Upper lobe of left lung (tissue), 6 donors: Measurements from ENCODE around the gene RPGRIP1L. TPM values are rescaled to one million over a fixed set of nuclear protein-coding genes. Genes with fewer than 3 reads are reported as not detected.
A peak's percentile ranks its signal among the peaks of the same experiment; 100 is the strongest.

Source experiments
- ATAC-seq, 2 donors: fragments of 200-7000 bp; cut with Tn5 transposase; one replicate each; pipeline ENCODE4 v1.9.1; 2022; ENCODE audit warnings: mild to moderate bottlenecking in 2 of 2, moderate library complexity in 2 of 2; ENCODE audit not compliant: low FRiP score in 2 of 2
- DNase-seq, 2 donors: peaks; one replicate each; pipeline ENCODE4 v3.0.0-alpha.2; 2019 to 2020
- H3K27ac ChIP-seq, 4 donors: fragments of 200-600 bp; sonication (generic); one replicate each; pipeline ENCODE4 v1.5.1; 2016 to 2019
- H3K27me3 ChIP-seq, 4 donors: fragments of 200-600 bp; sonication (generic); one replicate each; pipeline ENCODE4 v1.5.1; 2017 to 2019
- H3K36me3 ChIP-seq, 4 donors: fragments of 200-600 bp; sonication (generic); one replicate each; pipeline ENCODE4 v1.5.1; 2016 to 2019
- H3K4me1 ChIP-seq, 4 donors: fragments of 200-600 bp; sonication (generic); one replicate each; pipeline ENCODE4 v1.5.1; 2018 to 2019
- H3K4me3 ChIP-seq, 4 donors: fragments of 200-600 bp; sonication (generic); one replicate each; pipeline ENCODE4 v1.5.1; 2017 to 2019; ENCODE audit warnings: mild to moderate bottlenecking in 2 of 4, moderate library complexity in 1 of 4
- H3K9me3 ChIP-seq, 4 donors: fragments of 200-600 bp; sonication (generic); one replicate each; pipeline ENCODE4 v1.5.1; 2018 to 2019
- EP300 ChIP-seq, 4 donors: sonication (generic); formaldehyde crosslinking; IDR thresholded peaks; one replicate each; pipeline ENCODE4 v1.5.1; 2017; ENCODE audit warnings: antibody characterized with exemption in 4 of 4, control low read depth in 2 of 4
- POLR2A ChIP-seq, 4 donors: fragments of 450-650 bp; IDR thresholded peaks; one replicate each; pipeline ENCODE4 v1.5.1; 2016 to 2017; ENCODE audit warnings: antibody characterized with exemption in 4 of 4, mild to moderate bottlenecking in 2 of 4
- POLR2AphosphoS5 ChIP-seq, 2 donors: sonication (generic); formaldehyde crosslinking; IDR thresholded peaks; one replicate each; pipeline ENCODE4 v1.5.1; 2017; ENCODE audit warnings: antibody characterized with exemption in 2 of 2
- WGBS, 2 donors: methylation state at CpG; one replicate each; pipeline ENCODE4 v1.1.5; 2017 to 2018; 5-methylcytosine and 5-hydroxymethylcytosine counted together
- total RNA-seq, 6 donors: library from RNA; depleted of rRNA in 4 of 6; stranded (reverse); fragments of >200 nt in 4 of 6; gene quantifications; one replicate each; pipeline versions ENCODE4 v1.1.0 to v1.2.1, GENCODE V29; 2016 to 2021
- TF ChIP-seq, protein P1 (sequence below), 6 experiments: fragments of 450-650 bp in 4 of 6; fragments of 200-600 bp in 2 of 6; sonication (generic) in 2 of 6; IDR thresholded peaks; one replicate each; pipeline ENCODE4 v1.5.1; 2016 to 2019; ENCODE audit warnings: antibody characterized with exemption in 6 of 6
- donor health status: DM: no; HTN: no; CAD: no; lungs with moderate emphysema.
- donor health status: DM: no; HTN: yes; CAD: no; lungs with severe emphysema.

Gene RPGRIP1L
- total RNA-seq, 6 donors from 2014 or later = 2.8 to 15.9 (median 4.0) TPM

DNA sequence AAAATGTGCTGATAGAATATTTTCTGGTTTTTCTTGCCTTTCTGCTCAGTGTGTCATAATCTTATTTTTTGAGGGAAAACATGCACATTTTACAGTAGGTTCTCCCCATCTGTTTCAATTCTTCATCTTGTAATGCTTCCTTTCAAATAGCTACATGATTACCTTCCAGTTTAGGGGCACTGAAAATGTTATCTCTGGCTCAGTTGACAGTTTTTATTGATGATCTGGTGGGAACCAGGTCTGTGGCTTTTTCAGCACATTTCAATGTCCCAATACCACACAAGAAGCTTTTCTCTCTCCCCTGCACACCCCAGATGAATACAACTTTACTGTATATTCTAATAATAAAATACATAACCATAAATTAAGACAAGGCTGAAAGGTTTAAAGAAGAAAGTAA is 36.8 kb upstream of the RPGRIP1L start:
- H3K27me3 ChIP-seq = no peaks in the 10 kb centered on the region
- H3K27ac ChIP-seq = no peak overlapping the region
- no peak overlapping the region for H3K4me3 ChIP-seq
- no peaks in the 10 kb centered on the region for H3K36me3 ChIP-seq
- no peak for DNase-seq
- ATAC-seq = no peak
- H3K9me3 ChIP-seq = no peaks in the 10 kb centered on the region
- peaks cover 10 to 22% (median 16%) of the 10 kb centered on the region in 4 donors for H3K4me1 ChIP-seq
- TF ChIP-seq, protein P1, sequence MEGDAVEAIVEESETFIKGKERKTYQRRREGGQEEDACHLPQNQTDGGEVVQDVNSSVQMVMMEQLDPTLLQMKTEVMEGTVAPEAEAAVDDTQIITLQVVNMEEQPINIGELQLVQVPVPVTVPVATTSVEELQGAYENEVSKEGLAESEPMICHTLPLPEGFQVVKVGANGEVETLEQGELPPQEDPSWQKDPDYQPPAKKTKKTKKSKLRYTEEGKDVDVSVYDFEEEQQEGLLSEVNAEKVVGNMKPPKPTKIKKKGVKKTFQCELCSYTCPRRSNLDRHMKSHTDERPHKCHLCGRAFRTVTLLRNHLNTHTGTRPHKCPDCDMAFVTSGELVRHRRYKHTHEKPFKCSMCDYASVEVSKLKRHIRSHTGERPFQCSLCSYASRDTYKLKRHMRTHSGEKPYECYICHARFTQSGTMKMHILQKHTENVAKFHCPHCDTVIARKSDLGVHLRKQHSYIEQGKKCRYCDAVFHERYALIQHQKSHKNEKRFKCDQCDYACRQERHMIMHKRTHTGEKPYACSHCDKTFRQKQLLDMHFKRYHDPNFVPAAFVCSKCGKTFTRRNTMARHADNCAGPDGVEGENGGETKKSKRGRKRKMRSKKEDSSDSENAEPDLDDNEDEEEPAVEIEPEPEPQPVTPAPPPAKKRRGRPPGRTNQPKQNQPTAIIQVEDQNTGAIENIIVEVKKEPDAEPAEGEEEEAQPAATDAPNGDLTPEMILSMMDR (IDR thresholded peaks at IDR 0.05) = no peak
- TF ChIP-seq POLR2AphosphoS5 (IDR thresholded peaks at IDR 0.05) (no peak), EP300 (IDR thresholded peaks at IDR 0.05) (no peak), POLR2A (IDR thresholded peaks at IDR 0.05) (no peak)

DNA sequence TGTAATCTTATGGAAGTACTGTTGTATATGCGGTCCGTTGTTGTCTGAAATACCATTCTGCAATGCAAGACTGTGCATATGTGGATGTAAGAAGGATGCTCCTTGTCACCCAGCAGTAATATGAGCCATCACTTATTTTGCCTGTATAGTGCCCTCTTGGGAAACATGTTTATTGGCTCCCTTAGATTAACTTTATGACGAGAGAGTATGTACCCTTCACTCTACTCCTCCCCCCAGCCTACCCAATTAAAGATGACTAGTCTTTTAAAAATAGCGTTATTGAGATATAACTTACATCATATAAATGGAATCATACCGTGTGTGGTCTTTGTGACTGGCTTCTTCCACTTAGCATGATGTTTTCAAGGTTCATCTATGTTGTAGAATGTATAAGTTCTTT is 33.9 kb upstream of the RPGRIP1L start:
- ATAC-seq (no peak), DNase-seq (no peak)
- 88 to 95% methylated on average over 5 of the region's 5 CpGs for WGBS, 2 donors
- H3K9me3 ChIP-seq = no peaks in the 10 kb centered on the region
- peaks cover 0 to 7% (median 6%) of the 10 kb centered on the region in 4 donors for H3K4me1 ChIP-seq
- no peak overlapping the region for H3K4me3 ChIP-seq
- no peak overlapping the region for H3K27ac ChIP-seq
- no peaks in the 10 kb centered on the region for H3K27me3 ChIP-seq
- no peak for TF ChIP-seq POLR2AphosphoS5 (IDR thresholded peaks at IDR 0.05)
- TF ChIP-seq EP300 (IDR thresholded peaks at IDR 0.05) = no peak
- no peak for TF ChIP-seq POLR2A (IDR thresholded peaks at IDR 0.05)
- TF ChIP-seq, protein P1 (IDR thresholded peaks at IDR 0.05) = no peak
- H3K36me3 ChIP-seq = no peaks in the 10 kb centered on the region

DNA sequence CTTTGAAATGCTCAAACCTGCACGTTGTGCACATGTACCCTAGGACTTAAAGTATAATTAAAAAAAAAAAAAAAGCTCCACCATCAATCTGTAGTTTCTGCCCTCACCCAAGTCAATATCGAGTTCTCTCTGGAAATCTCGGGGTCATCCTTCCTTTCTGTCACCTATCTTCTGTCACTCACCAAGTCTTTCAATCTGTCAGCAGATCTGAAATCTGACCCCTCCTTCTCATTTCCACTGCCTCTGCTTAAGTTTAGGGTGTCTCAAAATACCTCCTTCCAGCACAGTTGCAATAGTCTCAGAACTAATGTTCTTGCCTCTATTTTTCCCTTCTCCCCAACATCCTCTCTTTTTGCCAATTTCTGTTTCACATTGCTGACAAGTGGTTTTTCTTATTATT is 32.6 kb upstream of the RPGRIP1L start:
- TF ChIP-seq, protein P1 (IDR thresholded peaks at IDR 0.05) = no peak
- no peak for TF ChIP-seq EP300 (IDR thresholded peaks at IDR 0.05)
- no peak for TF ChIP-seq POLR2A (IDR thresholded peaks at IDR 0.05)
- TF ChIP-seq POLR2AphosphoS5 (IDR thresholded peaks at IDR 0.05) = no peak
- whole genome bisulfite sequencing, 2 donors = 68 to 72% methylated on average over 3 of the region's 3 CpGs
- no peak overlapping the region for H3K27ac ChIP-seq
- no peaks in the 10 kb centered on the region for H3K9me3 ChIP-seq
- peaks cover 3 to 14% (median 8%) of the 10 kb centered on the region in 4 donors for H3K4me1 ChIP-seq
- no peaks in the 10 kb centered on the region for H3K36me3 ChIP-seq
- H3K4me3 ChIP-seq = no peak overlapping the region
- no peaks in the 10 kb centered on the region for H3K27me3 ChIP-seq
- DNase-seq (no peak), ATAC-seq (no peak)

DNA sequence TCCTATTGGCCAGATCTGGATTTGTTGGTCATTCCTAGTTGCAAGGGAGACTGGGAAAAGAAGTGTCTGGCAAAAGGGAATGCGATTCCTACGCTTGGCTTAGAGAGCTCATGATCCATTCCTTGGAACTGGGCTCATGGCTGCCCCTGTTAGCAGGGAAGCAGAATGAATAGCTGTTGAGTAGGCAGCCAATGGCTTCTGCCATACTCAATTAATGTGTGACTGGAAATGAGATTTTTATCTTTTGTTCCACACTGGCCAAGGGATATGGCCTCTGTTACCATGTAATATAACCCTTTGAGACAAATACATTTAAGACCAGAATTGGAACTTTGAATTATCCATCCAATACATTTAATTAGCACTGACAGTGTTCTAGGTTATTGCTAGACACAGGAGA is 31.2 kb upstream of the RPGRIP1L start:
- Histone ChIP-seq H3K4me3 (no peak overlapping the region), H3K36me3 (no peaks in the 10 kb centered on the region), H3K9me3 (no peaks in the 10 kb centered on the region), H3K27me3 (no peaks in the 10 kb centered on the region), H3K4me1 (peaks cover under 1 to 14% (median 7%) of the 10 kb centered on the region in 4 donors), H3K27ac (no peak overlapping the region)
- ATAC-seq (no peak), DNase-seq (no peak)
- TF ChIP-seq POLR2A (IDR thresholded peaks at IDR 0.05) (no peak), POLR2AphosphoS5 (IDR thresholded peaks at IDR 0.05) (no peak), EP300 (IDR thresholded peaks at IDR 0.05) (no peak)
- TF ChIP-seq, protein P1 (IDR thresholded peaks at IDR 0.05) = no peak
- WGBS, 2 donors = 88 to 96% methylated on average over 2 of the region's 2 CpGs

DNA sequence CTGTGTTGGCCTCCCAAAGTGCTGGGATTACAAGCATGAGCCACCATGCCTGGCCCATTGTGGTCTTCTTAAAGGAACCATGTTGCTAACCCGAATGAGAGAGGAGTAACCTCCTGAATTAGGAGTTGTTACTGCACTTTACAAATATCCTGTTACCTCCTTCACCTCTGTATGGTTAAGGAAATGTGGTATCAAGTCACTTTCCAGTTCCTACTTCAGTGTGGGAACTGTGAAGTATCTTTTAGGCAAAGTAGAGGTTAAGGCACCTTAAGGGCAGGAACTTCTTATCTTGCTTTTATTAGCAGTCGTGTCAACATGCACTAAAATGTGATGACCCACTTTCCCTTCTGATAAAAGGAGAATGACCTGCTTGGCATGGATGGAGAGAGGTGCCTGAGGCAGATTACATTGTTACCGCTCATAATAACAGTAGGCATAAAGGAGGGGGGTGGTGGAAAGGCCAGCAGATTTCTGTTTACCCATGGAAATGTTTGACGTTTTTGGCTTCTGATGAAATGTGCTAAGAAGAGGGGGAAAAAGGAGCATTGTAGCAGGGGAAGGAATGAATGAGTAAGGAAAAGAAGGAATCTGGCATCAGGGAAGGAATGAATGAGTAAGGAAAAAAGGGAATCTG is 28.8 kb upstream of the RPGRIP1L start:
- peaks cover 0 to 14% (median 7%) of the 10 kb centered on the region in 4 donors for H3K4me1 ChIP-seq
- TF ChIP-seq POLR2AphosphoS5 (IDR thresholded peaks at IDR 0.05) (no peak), POLR2A (IDR thresholded peaks at IDR 0.05) (no peak), EP300 (IDR thresholded peaks at IDR 0.05) (no peak)
- TF ChIP-seq, protein P1 (IDR thresholded peaks at IDR 0.05) = no peak
- no peaks in the 10 kb centered on the region for H3K9me3 ChIP-seq
- H3K27ac ChIP-seq = no peak overlapping the region
- no peaks in the 10 kb centered on the region for H3K36me3 ChIP-seq
- no peaks in the 10 kb centered on the region for H3K27me3 ChIP-seq
- WGBS, 2 donors = 42 to 49% methylated on average over 4 of the region's 4 CpGs
- DNase-seq = no peak
- peak in 1 of 2 donors; percentile 36 for ATAC-seq
- no peak overlapping the region for H3K4me3 ChIP-seq
